Measurements from ENCODE around the gene DR1.

The DR1 gene

GRCh38 chr1:93395195-93395594, 49.5 kb downstream of the DR1 start:
- DNase-seq, result no peak

DNA sequence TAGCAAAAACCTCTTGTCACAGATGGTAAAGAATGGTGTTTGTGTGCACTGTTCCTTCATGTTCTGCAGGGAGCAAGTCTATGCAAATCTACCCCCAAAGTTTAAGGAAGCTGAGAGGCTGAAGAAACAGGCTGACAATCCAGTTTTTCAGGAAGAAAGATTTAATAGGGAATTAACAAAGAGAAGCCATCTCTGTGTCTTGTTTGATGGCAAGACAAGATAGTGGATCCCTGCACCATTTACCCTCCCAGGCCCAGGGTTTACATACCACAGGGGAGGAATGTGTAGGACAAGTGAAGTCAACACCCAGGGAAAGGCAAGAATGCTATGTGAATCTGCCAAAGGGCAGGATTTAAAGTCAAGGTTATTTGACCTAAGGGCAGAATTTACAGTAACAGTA, 54.1 kb downstream of the DR1 start:
- DNase-seq, result no peak

DNA sequence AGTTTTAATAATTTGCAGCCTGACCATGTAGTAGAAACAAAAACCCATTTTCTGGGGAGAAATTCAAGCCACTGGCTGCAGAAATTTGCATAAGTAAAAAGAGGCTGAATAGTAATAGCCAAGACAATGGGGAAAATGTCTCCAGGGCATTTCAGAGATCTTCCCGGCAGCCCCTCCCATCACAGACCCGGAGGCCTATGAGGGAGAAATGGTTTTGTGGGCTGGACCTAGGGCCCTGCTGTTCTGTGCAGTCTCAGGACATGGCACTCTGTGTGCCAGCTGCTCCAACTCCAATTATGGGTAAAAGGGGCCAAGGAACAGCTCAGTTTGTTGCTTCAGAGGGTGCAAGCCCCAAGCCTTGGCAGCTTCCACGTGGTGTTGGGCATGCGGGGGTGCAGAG, 62.5 kb downstream of the DR1 start:
- no peak for DNase-seq

DNA sequence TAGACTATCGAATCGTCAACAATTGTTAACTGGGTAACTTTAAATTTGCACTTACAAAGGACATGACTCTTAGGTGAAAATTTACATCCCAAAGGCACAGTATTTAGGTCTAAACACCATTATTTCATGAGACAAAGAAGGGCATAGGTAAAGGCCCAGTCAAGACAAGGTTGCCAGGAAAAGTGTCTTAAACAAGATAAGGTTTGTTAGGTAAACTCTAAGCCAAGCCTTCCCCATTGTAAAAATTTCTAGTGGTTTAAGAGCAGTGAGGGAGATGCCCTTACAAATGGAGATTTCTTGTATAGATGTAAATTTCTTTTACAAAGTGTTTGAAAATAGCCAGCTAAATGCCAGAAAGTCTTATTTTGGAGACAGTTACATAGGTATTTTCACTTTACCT, 65.3 kb downstream of the DR1 start:
- DNase-seq, result no peak

GRCh38 chr1:93414749-93415148, 69.0 kb downstream of the DR1 start:
- DNase-seq, result no peak

DNA sequence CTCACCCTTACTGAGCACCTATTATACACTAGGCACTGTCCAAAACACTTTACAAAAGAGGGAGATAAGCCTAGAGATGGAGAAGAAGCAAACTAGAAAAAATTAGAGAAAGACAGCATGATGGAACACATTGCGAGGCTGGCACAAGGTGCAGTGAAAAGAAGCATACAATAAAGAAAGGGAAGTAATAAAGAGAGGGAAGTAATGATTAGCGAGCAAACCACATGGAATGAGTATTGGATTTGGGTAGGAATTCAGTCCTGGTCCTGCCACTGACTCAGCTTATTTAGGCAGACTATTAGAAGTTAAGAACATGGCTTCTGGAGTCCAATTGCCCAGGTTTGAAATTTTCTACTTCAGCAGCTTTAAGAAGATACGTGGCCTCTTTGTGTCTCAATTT, 69.6 kb downstream of the DR1 start:
- no peak for DNase-seq

GRCh38 chr1:93416183-93416582, 70.5 kb downstream of the DR1 start:
- DNase-seq, result no peak

Measured in NCI-H1048 (cell line).